Prostate gland (tissue), 2 donors: ENCODE data around the gene PIP5K1C. TPM values are rescaled to one million over a fixed set of nuclear protein-coding genes. Genes with fewer than 3 reads are reported as not detected.

Source experiments
- DNase-seq: peaks from one replicate; pipeline ENCODE4 v3.0.0-alpha.2; 2019; ENCODE audit warnings: low spot score
- H3K27ac ChIP-seq, 2 donors: fragments of 200-600 bp; sonication (generic); 2 replicates each; pipeline ENCODE4 v1.5.1; 2017 to 2019
- H3K27me3 ChIP-seq: fragments of 200-600 bp; sonication (generic); replicated peaks from 2 replicates; pipeline ENCODE4 v1.5.1; 2019; ENCODE audit not compliant: insufficient read depth
- H3K36me3 ChIP-seq, 2 donors: fragments of 200-600 bp; sonication (generic); 1 replicate in 1 of 2; 2 replicates in 1 of 2; pipeline versions ENCODE4 v1.5.1 to v1.8.1; 2017 to 2019
- H3K4me1 ChIP-seq: fragments of 200-600 bp; sonication (generic); replicated peaks from 2 replicates; pipeline ENCODE4 v1.5.1; 2019
- H3K4me3 ChIP-seq, 2 donors: fragments of 200-600 bp; sonication (generic); 2 replicates each; pipeline ENCODE4 v1.5.1; 2017 to 2019
- H3K9me3 ChIP-seq: fragments of 200-600 bp; sonication (generic); 2 replicates; pipeline ENCODE4 v1.5.1; 2017
- POLR2A ChIP-seq: fragments of 450-650 bp; IDR thresholded peaks from one replicate; pipeline ENCODE4 v1.6.1; 2016; ENCODE audit warnings: antibody characterized with exemption, mild to moderate bottlenecking
- POLR2AphosphoS5 ChIP-seq: sonication (generic); formaldehyde crosslinking; IDR thresholded peaks from one replicate; pipeline ENCODE4 v1.6.1; 2017; ENCODE audit warnings: antibody characterized with exemption
- WGBS: methylation state at CpG from one replicate; pipeline ENCODE4 v1.1.5; 2018; 5-methylcytosine and 5-hydroxymethylcytosine counted together
- intact Hi-C: fragments of 100-400 bp; cut with DNase I; formaldehyde crosslinking; loops from one replicate; pipeline ENCODE4 v1.14.2; 2022
- total RNA-seq, 2 donors: library from RNA; depleted of rRNA; stranded (reverse); fragments of >200 nt; gene quantifications; one replicate each; pipeline ENCODE4 v1.1.0, GENCODE V29; 2016
- TF ChIP-seq, protein P1 (sequence below), 4 experiments: fragments of 200-600 bp in 2 of 4; fragments of 450-650 bp in 2 of 4; sonication (generic) in 2 of 4; IDR thresholded peaks; 1 replicate in 3 of 4; 2 replicates in 1 of 4; pipeline ENCODE4 v1.5.1; 2016 to 2019; ENCODE audit warnings: antibody characterized with exemption in 4 of 4, mild to moderate bottlenecking in 2 of 4, moderate library complexity in 2 of 4

The PIP5K1C gene
- total RNA-seq, 2 donors from 2014 or later: 34.3 to 75.5 TPM

DNA sequence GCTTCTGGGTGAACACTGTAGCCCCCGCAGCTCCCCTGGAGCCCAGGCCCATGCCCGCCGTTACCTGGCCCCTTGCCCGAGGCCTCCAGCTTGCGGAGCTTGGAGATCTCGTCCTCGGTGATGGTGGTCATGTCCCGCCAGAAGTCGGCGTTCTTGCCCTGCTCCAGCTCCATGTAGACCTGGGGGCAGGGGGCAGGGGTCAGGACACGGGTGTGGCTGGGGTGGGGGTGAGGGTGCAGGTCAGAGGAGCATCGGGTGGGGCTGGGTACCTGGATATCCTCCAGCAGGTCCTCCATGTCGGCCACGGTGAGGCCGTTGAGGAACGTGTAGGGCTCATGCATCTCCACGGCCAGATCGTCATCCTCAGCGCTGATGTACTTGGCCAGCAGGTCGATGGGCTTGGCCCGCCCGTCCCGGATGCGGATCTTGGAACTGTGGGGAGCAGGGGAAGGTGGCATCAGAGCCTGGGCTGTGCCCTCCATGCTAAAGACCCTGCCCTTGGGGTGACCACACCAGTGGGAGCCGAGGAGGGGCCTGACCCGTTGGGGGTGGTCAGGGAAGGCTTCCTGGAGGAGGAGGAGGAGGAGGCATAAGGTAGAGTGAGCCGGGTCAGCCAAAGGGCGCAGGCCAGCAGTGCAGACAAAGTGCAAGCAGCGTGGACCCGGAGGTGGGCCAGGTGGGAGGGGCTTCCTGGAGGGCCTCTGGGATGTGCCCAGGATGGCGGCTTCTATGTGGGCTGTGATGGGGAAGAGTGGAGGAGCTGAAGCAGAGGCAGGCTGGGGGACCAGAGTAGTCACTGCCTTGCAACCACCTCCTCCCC, 81.2 kb downstream of the PIP5K1C start:
- whole genome bisulfite sequencing: 88% methylated on average over 31 of the region's 31 CpGs
- Histone ChIP-seq H3K36me3 (peaks cover 0 to 6% of the 10 kb centered on the region in 2 donors), H3K27me3 (no peaks in the 10 kb centered on the region), H3K27ac (no peak overlapping the region), H3K4me3 (no peak overlapping the region), H3K4me1 (no peaks in the 10 kb centered on the region), H3K9me3 (no peaks in the 10 kb centered on the region)
- TF ChIP-seq POLR2A: no peak
- TF ChIP-seq, protein P1, sequence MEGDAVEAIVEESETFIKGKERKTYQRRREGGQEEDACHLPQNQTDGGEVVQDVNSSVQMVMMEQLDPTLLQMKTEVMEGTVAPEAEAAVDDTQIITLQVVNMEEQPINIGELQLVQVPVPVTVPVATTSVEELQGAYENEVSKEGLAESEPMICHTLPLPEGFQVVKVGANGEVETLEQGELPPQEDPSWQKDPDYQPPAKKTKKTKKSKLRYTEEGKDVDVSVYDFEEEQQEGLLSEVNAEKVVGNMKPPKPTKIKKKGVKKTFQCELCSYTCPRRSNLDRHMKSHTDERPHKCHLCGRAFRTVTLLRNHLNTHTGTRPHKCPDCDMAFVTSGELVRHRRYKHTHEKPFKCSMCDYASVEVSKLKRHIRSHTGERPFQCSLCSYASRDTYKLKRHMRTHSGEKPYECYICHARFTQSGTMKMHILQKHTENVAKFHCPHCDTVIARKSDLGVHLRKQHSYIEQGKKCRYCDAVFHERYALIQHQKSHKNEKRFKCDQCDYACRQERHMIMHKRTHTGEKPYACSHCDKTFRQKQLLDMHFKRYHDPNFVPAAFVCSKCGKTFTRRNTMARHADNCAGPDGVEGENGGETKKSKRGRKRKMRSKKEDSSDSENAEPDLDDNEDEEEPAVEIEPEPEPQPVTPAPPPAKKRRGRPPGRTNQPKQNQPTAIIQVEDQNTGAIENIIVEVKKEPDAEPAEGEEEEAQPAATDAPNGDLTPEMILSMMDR (IDR thresholded peaks at IDR 0.05): peak in 1 of 4 experiments; percentile 29
- intact Hi-C loops: loop anchor here (5.0 to 10.0 kb wide), 2 partner anchors 72 to 314 kb away; no protein-coding TSS in a partner anchor
- no peak for DNase-seq

DNA sequence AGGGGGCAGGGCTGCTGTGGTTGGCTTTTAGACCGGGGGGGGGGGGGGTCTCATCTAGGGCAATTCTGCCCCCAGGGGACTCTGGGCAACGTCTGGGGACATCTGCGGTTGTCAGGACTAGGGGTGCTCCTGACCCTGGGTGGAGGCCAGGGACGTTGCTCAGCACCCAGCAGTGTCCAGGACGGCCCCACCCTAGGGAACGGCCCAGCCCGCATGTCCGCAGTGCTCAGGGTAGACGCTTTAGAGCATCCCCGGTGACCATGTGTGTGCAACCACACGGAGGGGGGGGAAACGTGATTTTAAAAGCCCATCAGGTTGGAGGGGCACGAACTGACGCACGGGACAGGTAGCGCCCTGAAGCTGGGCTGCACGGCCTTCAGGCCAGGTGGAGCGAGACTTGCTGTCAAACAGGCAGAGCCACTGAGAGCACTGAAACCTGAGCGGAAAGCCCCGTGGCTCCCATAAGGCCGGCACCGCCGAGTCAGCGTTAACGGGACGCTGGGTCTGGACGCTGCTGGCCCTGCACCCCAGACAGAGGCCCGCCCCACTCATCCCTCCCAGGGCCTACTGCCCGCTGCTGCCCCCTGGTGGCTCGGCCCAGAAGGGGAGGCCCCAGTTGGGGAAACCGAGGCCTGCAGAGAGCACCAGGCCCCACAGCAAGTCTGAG, 82.0 kb downstream of the PIP5K1C start:
- Histone ChIP-seq H3K36me3 (peaks cover 0 to 6% of the 10 kb centered on the region in 2 donors), H3K4me1 (no peaks in the 10 kb centered on the region), H3K27me3 (no peaks in the 10 kb centered on the region), H3K27ac (no peak overlapping the region), H3K4me3 (no peak overlapping the region), H3K9me3 (no peaks in the 10 kb centered on the region)
- WGBS: 59% methylated on average over 20 of the region's 31 CpGs
- intact Hi-C loops: loop anchor here (5.0 to 10.0 kb wide), 2 partner anchors 71 to 313 kb away; no protein-coding TSS in a partner anchor
- DNase-seq: peak; percentile 48
- TF ChIP-seq, protein P1 (IDR thresholded peaks at IDR 0.05): peak; percentile 79 to 95 (median 92)
- peak; percentile 46 for TF ChIP-seq POLR2AphosphoS5
- no peak for TF ChIP-seq POLR2A

DNA sequence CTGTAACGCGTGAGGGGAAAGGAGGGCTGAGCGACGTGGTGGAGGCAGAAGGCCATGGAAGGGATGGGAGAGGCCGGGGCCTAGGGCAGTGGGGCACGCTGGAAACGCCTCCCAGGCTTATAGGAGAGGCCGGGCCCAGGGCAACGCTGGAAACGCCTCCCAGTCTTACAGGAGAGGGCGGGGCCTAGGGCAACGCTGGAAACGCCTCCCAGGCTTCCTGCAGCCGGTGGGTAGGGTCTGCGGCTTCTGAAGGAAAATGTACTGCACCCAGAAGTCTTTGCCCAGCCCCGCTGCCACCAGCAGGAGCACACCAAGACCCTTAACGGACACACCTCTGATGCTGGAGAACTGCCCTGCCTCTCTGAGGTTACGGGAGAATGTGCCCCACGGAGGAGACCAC, 82.8 kb downstream of the PIP5K1C start:
- H3K36me3 ChIP-seq: peaks cover 0 to 6% of the 10 kb centered on the region in 2 donors
- TF ChIP-seq POLR2A: no peak
- TF ChIP-seq POLR2AphosphoS5: no peak
- TF ChIP-seq, protein P1 (IDR thresholded peaks at IDR 0.05): no peak

DNA sequence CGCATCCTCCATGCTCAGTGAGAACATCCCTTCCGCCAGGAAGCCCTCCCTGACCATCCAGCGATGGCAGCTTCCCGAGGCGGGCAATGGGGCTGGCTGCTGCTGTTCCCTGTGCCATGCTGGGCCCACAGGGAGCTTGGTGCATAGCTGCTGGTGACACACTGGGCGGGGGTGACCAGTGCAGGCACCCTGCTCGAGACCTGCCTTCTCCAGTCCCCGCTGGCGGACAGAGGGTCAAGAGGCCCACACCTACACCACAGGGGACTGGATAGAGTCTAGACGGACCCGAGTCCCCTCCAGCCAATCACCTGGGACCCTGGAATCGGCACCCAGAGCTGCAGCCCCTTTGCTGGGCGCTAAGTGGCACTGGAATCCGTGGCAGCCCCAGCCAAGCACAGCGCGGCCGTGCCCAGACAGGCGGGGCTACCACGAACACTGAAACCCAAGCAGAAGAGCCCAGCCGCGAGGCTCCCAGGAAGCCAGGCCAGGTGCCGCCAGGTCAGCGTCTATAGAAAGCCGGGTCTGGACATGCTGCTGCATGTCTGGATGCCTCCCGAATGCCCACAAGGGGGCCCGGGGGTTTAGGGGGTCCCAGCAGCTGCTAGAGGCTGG, 84.6 kb downstream of the PIP5K1C start:
- Histone ChIP-seq H3K4me1 (no peaks in the 10 kb centered on the region), H3K9me3 (no peaks in the 10 kb centered on the region), H3K27me3 (no peaks in the 10 kb centered on the region), H3K27ac (no peak overlapping the region), H3K4me3 (no peak overlapping the region), H3K36me3 (peaks cover 6 to 10% of the 10 kb centered on the region in 2 donors)
- DNase-seq: no peak
- TF ChIP-seq POLR2AphosphoS5 (no peak), POLR2A (no peak)
- TF ChIP-seq, protein P1 (IDR thresholded peaks at IDR 0.05): no peak
- intact Hi-C loops: loop anchor here (5.0 to 10.0 kb wide), 2 partner anchors 68 to 311 kb away; no protein-coding TSS in a partner anchor
- WGBS: 73% methylated on average over 26 of the region's 26 CpGs

More for the DNA sequence above, 82.8 kb downstream of the PIP5K1C start:
- no peaks in the 10 kb centered on the region for H3K27me3 ChIP-seq
- H3K4me1 ChIP-seq: no peaks in the 10 kb centered on the region
- no peak overlapping the region for H3K27ac ChIP-seq
- no peak overlapping the region for H3K4me3 ChIP-seq
- DNase-seq: no peak
- 62% methylated on average over 18 of the region's 19 CpGs for WGBS
- intact Hi-C loops: loop anchor here (5.0 to 10.0 kb wide), 2 partner anchors 70 to 313 kb away; no protein-coding TSS in a partner anchor
- H3K9me3 ChIP-seq: no peaks in the 10 kb centered on the region
